ENCODE results near the gene GSE1. TPM values are rescaled to one million over a fixed set of nuclear protein-coding genes. Genes with fewer than 3 reads are reported as not detected.
A peak's percentile ranks its signal among the peaks of the same experiment; 100 is the strongest.

Gene GSE1
- total RNA-seq, 1 experiment from 2014 or later: 90.2 TPM

- ChIA-PET CTCF (interaction anchor here (1.0 to 3.4 kb wide), 7 partner anchors 13 to 267 kb away, joined by 3 to 28 read pairs (median 13); no protein-coding TSS in a partner anchor), POLR2A (interaction anchor here (0.8 to 1.4 kb wide), 2 partner anchors 167 to 219 kb away, joined by 3 read pairs; no protein-coding TSS in a partner anchor), RAD21 (ENCODE audit: low non-redundant PET in 1 of 2, low total read pairs in 2 of 2, uncharacterized antibody in 2 of 2, unreplicated experiment in 2 of 2) (interaction anchor here (1.1 to 1.6 kb wide), 2 partner anchors 60 to 123 kb away, joined by 4 read pairs; no protein-coding TSS in a partner anchor)
- Histone ChIP-seq H3K9ac (ENCODE audit: low read length) (peak overlapping the region; percentile 84), H3K4me3 (replicated peaks in 1 of 2; ENCODE audit: low read depth in 1 of 2, low read length in 2 of 2) (peak overlapping the region; percentile 85 to 91), H3K36me3 (ENCODE audit: control insufficient read depth in 1 of 2, insufficient read depth in 2 of 2, low read length in 2 of 2) (no peaks in the 10 kb centered on the region), H2AFZ (ENCODE audit: low read depth, low read length, poor library complexity, severe bottlenecking) (no peak overlapping the region), H3K27me3 (ENCODE audit: insufficient read depth, low read length) (no peaks in the 10 kb centered on the region), H3K79me2 (ENCODE audit: insufficient read depth, low read length) (peaks cover 49% of the 10 kb centered on the region), H3K4me1 (ENCODE audit: control insufficient read depth in 1 of 2, insufficient read depth in 2 of 2, low read length in 2 of 2) (peaks cover 28 to 67% of the 10 kb centered on the region in 2 experiments), H3K4me2 (ENCODE audit: low read length) (peak overlapping the region; percentile 89), H3K27ac (ENCODE audit: low read depth, low read length) (peak overlapping the region; percentile 90), H3K9me3 (ENCODE audit: control insufficient read depth in 1 of 2, insufficient read depth in 1 of 2, low read depth in 1 of 2, low read length in 2 of 2) (no peaks in the 10 kb centered on the region), H3K9me2 (ENCODE audit: insufficient read depth) (no peaks in the 10 kb centered on the region), H4K20me1 (ENCODE audit: insufficient read depth) (peaks cover 16% of the 10 kb centered on the region; the same call in 1 of the 2 replicates)
- intact Hi-C loops (cut with micrococcal nuclease): loop anchor here (1.0 to 10.0 kb wide), 4 partner anchors 31 to 263 kb away; partner anchors contain the start of gene GINS2
- TSS peak; percentile 87 for BruUV-seq (replicated peaks)
- no peak for ATAC-seq
- TF ChIP-seq MAX (IDR thresholded peaks at IDR 0.05) (no peak), ZFX (IDR thresholded peaks at IDR 0.05) (peak; percentile 34; the same call in 1 of the 2 replicates), CTCF (IDR thresholded peaks at IDR 0.05 in 2 of 3, conservative IDR thresholded peaks at IDR 0.05 in 1 of 3; ENCODE audit: borderline replicate concordance in 1 of 3, insufficient read depth in 1 of 3, low read depth in 2 of 3, low read length in 2 of 3) (0 out of 6 replicates have a peak, but pooled peaks of 1 of the 3 experiments have one; percentile 2)
- DNase-seq (ENCODE audit: low read depth, low spot score): no peak
Measured at GRCh38 chr16:85614338-85615013, 1.4 kb downstream of the GSE1 start.
